Fibroblast of skin of abdomen (primary cell): ENCODE results near the gene ENO2. TPM values are rescaled to one million over a fixed set of nuclear protein-coding genes. Genes with fewer than 3 reads are reported as not detected.
"Not testable (repeated sequence)": the region's sequence is repeated elsewhere in the genome, so short reads cannot be mapped to it uniquely, and the experiment has no call there.

ENCODE experiments used
- DNase-seq: peaks from one replicate; pipeline ENCODE4 v3.0.0-alpha.2; 2013
- polyA plus RNA-seq, 2 experiments: library from polyadenylated mRNA; unstranded; fragments of 120-200 nt; gene quantifications; one replicate each; pipeline ENCODE4 v1.2.1, GENCODE V29; 2013; ENCODE audit not compliant: insufficient read length in 2 of 2

Gene ENO2
- 62.2 TPM for polyA plus RNA-seq (2013, experiment 1 of 2; ENCODE audit: insufficient read length)
- polyA plus RNA-seq (2013, experiment 2 of 2; ENCODE audit: insufficient read length), result 59.6 TPM

DNA sequence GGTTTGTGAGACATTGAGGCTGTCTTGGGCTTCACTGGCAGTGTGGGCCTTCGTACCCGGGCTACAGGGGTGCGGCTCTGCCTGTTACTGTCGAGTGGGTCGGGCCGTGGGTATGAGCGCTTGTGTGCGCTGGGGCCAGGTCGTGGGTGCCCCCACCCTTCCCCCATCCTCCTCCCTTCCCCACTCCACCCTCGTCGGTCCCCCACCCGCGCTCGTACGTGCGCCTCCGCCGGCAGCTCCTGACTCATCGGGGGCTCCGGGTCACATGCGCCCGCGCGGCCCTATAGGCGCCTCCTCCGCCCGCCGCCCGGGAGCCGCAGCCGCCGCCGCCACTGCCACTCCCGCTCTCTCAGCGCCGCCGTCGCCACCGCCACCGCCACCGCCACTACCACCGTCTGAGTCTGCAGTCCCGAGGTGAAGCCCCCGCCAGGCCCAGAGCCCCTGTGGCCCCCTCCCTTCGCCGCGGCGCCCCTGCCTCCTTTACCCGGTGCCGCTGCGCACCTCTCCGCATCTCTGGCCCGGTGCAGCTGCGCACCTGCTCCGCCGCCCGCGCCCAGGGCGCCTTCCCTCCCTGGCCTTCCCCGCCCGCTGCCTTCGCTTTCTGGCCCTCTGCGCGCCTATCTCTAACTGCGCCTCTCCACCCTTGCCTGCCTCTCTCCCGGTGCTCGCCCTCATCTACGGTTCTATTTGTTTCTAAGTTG is at the start of gene ENO2:
ENO2 (plus strand) TSS at position 335 of the 701 bp plus-strand sequence. CDS start 1,253 bp downstream, outside the sequence.
- peak; percentile 73 for DNase-seq

DNA sequence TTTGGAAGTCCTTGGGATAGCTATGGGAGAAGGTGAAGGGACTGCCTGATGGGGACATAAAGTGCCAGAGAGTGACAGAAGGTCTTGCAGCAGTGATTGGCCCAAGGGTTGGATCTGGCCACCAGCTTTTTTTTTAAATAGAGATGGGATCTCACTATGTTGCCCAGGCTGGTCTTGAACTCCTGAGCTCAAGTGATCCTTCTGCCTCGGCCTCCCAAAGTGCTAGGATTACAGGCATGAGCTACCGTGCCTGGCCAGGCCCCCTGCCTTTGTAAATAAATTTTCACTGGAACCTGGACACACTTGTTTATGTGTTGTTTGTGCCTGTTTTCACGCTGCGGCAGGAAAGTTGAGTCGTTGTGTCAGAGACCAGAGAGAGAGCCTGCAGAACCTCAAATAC is 49.1 kb upstream of the ENO2 start:
- not testable (repeated sequence) for DNase-seq

DNA sequence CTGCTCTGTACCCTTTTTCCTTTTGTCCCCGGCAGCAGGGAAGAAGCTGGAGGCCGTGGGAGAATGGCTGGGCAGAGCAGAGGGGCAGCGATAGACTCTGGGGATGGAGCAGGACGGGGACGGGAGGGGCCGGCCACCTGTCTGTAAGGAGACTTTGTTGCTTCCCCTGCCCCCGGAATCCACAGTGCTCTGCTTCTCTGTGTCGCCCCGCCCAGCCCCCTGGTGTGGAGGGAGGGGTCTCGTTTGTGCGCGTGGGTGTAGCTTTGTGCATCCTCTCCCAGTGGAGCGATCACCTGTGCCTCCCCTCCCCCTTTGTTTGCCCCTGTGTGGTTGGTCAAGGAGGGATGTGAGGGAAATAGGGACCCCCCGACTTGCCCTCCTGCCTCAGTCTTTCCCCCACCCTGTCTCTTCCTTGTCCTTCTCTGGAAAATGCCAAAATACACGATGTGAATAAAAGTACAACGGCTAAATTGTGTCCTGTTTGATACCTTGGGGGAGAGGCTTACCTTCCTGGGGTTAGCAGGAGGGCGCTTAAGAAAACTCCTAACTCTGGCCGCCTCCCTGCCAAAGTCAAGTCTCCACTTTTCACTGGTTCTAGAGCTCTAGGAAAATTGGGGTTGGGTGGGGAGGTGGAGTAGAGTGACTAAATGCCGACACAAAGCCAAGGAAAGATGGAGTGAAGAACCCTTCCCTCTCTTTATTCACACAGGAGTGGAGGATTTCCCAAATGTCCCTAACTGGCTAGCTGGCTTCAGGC is 48.0 kb upstream of the ENO2 start:
- no peak for DNase-seq

DNA sequence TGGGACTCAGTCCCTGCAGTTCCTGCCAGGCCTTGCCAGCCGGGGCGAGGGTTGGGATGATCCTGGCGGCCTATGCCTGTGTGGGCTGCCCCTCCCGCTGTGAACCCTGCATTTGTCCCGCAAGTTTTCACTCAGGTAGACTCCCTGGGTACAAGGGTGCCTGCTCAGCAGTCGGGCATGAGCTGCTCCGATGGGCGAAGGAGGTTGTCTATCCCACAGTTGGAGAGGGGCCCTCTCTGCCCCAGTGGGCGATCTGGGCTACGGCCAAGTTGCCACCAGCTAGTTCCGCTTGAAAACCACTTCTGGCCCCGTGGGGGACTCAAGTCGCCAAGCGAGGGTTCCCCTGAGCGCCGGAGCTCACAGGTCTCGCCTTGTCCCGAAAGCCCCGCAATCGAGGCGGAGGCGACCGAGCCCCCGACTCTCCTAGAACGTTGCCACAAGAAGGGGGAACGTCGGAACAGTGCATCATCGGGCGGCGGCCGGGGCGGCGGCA is 47.4 kb upstream of the ENO2 start:
- no peak for DNase-seq

DNA sequence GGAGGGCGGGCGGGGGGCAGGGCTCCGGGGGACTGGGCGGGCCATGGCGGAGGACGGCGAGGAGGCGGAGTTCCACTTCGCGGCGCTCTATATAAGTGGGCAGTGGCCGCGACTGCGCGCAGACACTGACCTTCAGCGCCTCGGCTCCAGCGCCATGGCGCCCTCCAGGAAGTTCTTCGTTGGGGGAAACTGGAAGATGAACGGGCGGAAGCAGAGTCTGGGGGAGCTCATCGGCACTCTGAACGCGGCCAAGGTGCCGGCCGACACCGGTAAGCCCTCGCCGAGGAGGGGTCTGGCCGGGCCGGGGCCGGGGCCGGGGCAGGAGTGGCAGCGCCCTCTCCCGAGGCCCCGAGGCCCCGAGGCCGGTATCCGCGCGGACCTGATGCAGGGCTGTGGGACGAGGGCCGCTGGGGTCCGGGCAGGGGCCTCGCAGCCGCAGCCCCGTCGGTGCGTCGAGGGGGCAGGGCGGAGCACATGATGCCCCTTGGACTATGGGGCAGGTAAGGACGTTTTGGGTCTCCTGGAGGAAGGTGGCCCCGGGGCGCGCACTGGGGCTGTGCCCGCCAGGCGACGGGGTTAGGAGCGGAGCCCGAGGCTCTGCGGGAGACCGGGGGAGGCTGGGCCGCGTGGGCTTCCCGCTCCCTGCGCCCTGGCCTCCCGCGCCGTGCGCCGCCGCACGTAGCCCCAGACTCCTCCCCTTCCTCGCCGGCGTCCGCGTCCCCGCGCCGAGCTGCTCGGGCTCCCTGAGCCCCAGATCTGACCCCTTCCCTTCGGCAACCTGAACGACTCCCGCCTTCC is 46.8 kb upstream of the ENO2 start, which contains the start of gene TPI1:
TPI1 (plus strand) TSS at position 119 of the 798 bp plus-strand sequence; CDS start at position 155, 36 bp downstream.
- peak; percentile 80 for DNase-seq

DNA sequence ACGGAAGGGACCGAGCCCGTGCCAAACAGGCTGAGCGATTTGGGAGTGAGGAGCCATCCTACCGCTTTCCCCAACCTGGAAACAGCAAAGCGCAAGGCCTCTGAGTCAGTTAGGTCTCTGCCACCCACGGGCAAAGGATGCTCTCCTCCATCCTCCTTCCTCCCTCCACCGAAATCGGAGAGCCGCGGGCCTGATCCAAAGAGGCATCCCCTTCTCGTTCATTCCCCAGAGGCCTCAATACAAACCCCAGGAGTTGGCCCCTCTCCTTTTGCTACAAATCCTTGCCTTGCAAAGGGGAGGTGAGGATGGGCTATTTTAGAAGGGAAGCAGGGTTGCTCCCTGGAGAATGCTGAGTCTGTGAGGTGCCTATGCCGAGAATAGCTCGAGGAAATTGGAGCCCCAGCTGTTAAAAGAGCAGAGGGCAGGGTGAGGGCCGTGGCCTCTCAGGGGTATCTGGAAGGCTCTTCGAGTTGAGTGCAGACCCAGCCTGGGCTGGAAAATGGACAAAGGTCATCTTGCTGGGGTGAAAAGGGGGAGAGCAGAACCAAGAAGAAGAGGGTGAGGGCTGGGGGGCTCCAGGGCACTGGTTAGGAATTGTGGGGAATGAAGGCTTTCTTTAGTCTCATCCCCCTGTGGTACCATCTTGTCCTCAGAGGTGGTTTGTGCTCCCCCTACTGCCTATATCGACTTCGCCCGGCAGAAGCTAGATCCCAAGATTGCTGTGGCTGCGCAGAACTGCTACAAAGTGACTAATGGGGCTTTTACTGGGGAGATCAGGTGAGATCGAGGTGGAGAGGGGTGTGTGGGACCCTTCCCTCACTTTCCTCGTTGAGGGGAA is 46.0 kb upstream of the ENO2 start:
- DNase-seq, result no peak

DNA sequence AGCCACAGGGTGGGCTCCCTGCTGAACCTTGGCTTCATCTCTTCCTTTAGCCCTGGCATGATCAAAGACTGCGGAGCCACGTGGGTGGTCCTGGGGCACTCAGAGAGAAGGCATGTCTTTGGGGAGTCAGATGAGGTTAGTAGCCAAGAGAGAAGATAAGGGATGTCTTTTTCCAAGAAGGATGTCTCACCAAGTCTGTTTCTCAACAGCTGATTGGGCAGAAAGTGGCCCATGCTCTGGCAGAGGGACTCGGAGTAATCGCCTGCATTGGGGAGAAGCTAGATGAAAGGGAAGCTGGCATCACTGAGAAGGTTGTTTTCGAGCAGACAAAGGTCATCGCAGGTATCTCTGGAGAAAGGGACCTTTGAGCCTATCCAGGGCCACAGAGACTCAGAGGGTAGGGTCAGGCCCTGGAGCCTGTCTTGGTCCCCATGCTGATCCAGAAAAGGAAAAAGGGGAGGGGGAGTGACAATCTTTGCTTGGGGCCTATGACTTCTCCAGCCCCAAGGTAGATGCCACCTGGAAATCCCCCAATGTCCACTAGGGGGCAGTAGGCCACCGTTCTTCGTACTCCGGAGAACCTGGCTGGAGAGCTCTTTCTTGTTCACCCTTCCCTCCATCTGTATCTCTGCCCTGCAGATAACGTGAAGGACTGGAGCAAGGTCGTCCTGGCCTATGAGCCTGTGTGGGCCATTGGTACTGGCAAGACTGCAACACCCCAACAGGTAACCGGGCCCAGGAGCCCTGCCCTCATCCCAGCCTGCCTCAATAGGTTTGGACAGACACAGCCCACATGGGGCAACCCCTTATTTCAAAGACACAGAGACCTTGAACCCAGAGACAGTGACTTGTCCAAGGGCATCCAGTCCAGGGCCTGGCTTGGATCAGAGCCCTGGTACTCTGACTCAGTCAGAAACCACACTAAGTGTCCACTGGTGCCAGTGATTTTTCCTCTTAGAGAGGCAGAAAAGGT is 45.0 kb upstream of the ENO2 start:
- peak; percentile 61 for DNase-seq

DNA sequence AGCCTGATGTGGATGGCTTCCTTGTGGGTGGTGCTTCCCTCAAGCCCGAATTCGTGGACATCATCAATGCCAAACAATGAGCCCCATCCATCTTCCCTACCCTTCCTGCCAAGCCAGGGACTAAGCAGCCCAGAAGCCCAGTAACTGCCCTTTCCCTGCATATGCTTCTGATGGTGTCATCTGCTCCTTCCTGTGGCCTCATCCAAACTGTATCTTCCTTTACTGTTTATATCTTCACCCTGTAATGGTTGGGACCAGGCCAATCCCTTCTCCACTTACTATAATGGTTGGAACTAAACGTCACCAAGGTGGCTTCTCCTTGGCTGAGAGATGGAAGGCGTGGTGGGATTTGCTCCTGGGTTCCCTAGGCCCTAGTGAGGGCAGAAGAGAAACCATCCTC is 44.1 kb upstream of the ENO2 start:
- DNase-seq, result not testable (repeated sequence)

DNA sequence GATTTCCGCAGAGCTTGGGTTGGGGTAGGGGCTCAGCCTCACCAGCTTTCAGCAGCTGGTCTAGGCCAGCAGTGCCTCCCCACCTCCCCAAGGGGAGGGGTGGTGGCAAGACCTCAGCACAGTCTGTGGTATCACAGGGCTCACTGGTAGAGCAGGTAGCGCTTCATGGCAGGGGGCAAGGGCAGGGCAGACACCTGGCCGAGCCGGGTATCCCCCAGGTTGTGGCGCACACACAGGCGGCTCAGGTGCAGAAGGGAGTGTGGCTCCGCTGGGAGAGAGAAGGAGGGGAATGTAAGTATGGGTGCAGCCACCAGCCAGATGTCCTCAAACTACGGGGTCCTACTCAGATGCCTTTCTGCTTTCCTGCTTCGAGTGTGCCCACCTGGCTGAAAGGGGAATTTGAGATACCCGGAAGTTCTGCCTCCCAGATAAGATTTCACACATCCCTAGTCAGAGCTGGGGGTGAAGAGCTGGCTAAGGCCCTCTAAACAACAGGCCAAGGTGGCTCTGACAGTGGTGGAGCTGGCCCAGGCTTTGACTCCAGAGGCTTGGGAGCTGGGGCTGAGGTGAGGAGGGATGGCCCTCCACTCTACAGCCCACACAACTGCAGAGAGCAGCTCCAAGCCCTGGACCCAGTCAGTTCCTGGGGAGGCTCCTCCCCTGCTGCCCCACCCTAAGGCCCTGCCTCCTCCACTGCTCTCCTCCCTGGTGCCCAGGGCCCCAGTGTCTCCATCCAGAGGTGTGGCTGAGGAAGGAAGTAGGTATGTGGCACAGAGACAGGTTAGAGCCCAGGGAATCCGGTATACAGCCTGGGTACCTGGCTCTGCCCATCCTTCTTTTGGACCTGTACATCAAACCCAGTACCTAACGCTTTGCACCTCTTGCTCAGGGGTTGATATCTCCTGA is 43.1 kb upstream of the ENO2 start:
- no peak for DNase-seq

DNA sequence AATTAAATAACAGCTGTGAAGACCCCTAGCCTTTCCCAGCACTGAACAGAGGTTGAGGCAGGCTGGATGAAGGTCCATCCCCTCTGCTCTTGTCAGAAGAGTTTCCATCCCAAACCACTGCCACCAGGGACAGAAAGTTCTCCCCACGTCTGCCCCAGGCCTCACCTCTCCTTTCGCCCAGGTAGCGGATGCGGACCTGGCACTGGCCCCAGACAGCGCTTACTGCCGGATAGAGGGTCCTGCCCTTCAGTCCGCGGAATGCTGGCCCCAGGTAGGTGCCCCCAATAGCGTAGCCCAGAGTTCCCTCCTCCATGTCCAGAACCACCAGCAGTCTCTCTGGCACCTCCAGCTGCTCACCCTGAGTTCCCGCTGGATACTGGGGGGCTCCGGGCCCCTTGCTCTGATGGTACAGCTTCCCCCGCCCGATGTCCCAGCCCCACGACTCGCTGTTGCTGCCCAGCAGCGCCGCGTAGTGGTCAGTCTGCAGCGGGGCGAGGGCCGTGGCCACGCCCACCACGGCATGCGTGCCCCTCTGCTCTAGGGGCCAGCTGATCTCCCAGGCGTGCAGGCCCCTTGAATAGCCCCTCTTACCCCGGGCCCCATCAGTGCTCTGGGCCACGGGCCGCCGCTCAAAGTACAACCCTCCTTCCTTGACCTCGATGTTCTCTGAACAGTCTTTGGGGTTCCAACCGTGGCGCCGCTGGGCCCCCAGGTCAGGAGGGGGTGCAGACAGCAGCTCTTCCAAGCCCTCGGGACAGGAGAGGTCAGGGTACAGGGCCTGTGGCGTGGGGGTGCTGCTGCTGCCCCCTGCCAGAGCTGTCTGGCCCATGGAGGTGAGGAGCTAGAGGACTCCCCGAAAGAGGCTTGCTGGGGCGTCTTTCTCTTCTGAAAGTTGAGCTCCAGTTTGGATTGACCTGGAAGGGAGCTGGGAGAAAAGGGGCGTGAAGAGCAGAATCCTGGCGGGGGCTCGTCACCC is 42.0 kb upstream of the ENO2 start:
- peak; percentile 71 for DNase-seq

DNA sequence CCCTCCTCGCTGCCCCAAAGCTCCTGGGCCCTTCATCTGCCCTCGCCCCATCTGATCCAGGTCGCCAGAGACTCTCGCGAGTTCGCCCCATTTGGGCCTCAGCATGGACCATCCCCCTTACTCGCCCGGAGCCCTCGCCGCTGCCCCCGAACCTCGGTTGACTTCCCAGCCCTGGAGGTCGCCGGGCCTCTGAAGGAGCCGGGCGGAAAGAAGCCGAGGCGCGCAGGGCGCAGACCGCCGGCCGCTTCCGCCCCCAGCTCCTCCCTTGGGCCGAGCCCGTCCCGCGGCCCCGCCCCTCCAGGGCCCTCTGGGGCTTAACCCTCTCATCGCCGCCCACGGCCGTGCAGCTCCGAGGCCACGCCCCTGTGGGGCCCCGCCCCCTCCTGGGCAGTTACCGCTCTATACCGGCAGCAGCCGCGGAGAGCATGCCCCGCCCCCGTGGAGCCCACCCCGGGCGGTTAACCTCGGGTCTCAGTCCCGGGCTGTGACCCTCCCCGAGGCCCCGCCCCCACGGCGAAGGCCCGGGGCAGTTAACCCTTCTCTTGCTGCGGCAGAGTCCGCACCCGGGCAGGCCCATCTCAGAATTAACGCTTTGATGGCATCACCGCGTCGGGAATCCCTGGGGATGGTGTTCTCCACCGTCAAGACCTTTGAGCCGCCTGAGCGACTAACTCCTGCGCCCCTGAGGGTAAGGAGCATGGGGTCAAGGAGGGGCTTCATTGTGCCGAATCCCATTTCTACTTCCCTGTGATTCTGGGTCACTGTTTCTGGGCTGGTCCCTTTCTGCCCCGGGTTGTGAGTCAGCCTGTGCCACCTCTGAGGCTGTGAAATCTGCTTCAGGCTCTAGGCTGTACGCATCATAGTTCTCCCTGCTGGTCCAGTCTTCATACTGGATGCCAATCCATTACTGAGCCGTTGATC is 41.0 kb upstream of the ENO2 start, which contains the start of gene SPSB2:
SPSB2 (minus strand) TSS at position 210 of the 921 bp plus-strand sequence. CDS start 402 bp downstream, outside the sequence.
- DNase-seq, result peak; percentile 93

DNA sequence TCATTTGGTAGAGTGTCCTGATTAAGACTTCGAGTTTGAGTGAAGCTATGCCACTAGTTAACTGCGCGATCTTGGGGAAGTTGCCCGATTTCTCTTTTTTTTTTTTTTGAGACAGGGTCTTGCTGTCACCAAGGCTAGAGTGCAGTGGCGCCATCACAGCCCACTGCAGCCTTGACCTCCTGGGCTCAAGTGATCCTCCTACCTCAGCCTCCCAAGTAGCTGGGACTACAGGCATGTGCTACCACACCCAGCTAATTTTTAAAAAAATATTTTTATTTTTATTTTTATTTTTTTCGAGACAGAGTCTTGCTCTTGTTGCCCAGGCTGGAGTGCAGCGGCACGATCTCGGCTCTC is 40.4 kb upstream of the ENO2 start:
- not testable (repeated sequence) for DNase-seq

DNA sequence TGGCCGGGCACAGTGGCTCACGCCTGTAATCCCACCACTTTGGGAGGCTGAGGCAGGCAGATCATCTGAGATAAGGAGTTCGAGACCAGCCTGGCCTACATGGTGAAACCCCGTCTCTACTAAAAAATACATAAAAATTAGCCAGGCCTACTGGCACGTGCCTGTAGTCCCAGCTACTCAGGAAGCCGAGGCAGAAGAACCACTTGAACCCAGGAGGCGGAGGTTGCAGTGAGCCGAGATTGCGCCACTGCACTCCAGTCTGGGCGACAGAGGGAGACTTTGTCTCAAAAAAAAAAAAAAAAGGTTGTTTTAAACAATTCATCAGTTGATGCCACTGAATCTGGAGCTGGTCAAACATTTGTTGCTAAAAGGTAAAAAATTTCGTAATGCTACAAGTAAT is 34.6 kb upstream of the ENO2 start:
- not testable (repeated sequence) for DNase-seq

DNA sequence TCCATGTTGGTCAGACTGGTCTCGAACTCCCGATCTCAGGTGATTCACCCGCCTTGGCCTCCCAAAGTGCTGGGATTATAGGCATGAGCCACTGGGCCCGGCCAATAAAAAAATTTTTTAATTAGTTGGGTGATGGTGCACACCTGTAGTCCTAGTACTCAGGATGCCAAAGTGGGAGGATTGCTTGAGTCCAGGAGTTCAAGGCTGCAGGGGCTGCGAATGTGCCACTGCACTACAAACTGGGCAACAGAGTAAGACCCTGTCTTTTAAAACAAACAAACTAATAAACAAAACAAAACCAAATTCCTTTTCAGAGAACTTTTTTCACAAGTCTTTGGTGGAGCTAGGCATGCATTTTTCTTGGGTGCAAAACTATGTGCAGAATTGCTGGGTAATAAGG is 31.1 kb upstream of the ENO2 start:
- no peak for DNase-seq

DNA sequence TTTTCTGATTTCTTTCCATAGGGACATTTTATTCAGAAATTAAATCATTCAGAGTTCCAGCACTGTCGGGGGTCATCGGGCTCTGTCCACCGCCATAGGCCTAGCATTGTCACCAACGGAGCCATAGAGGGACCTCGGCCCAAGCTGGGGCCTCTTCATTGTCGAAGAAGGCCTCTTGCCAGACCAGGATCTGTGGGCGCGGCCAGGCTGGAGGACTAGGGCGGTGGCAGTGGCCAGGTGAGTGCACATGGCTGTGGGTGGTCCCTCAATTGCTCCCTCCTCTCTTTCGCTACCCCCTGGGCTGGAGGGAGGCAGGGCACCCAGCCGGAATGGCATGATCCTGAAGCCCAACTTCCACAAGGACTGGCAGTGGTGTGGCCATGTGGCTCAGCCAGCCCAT is 30.7 kb upstream of the ENO2 start:
- DNase-seq, result no peak

DNA sequence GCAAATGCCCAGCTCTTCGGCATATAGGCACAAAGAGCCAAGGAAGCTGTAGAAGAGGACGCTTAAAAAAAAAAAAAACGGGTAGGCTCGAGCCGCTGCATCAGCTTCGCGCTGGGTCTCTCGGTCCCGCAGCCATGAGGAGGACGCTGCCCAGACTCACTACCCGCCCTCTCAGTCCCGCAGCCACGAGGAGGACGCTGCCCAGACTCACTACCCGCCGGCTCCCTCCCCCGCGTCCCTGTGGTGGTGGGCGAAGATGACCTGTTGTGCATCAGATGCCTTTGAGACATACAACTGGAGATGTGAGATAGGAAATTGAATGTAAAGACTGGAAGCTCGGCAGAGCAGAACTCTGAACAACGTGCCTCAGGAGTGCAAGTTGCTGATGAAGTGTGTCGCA is 29.8 kb upstream of the ENO2 start:
- no peak for DNase-seq
